ENCODE results near the gene C2orf66. TPM values are rescaled to one million over a fixed set of nuclear protein-coding genes. Genes with fewer than 3 reads are reported as not detected.

C2orf66 gene
- total and polyA plus RNA-seq, 8 donors, result 0.05 TPM; not detected in 7

GRCh38 chr2:196839574-196839973, 30.4 kb upstream of the C2orf66 start:
- DNase-seq, result no peak
- H3K36me3 ChIP-seq, result peaks cover 0 to 52% (median 45%) of the 10 kb centered on the region in 4 donors
- no peak overlapping the region for H3K27ac ChIP-seq
- 87 to 100% (median 98%) methylated on average over 2 of the region's 2 CpGs for WGBS, 5 donors
- no peaks in the 10 kb centered on the region for H3K9me3 ChIP-seq
- intact Hi-C loops (cut with DNase I; ENCODE audit: low total_unique reads), result no loop called here
- TF ChIP-seq CTCF (IDR thresholded peaks at IDR 0.05) (no peak), EP300 (IDR thresholded peaks at IDR 0.05) (no peak), POLR2A (IDR thresholded peaks at IDR 0.05) (no peak), POLR2AphosphoS5 (IDR thresholded peaks at IDR 0.05) (no peak)
- no peaks in the 10 kb centered on the region for H3K27me3 ChIP-seq
- H3K4me3 ChIP-seq, result no peak overlapping the region
- no peaks in the 10 kb centered on the region for H3K4me1 ChIP-seq

- no peak overlapping the region for H3K4me3 ChIP-seq
- no peaks in the 10 kb centered on the region for H3K4me1 ChIP-seq
- H3K36me3 ChIP-seq, result peaks cover 0 to 35% (median 30%) of the 10 kb centered on the region in 4 donors
- TF ChIP-seq EP300 (IDR thresholded peaks at IDR 0.05), result no peak
- TF ChIP-seq CTCF (IDR thresholded peaks at IDR 0.05), result no peak
- TF ChIP-seq POLR2AphosphoS5 (IDR thresholded peaks at IDR 0.05), result no peak
- TF ChIP-seq POLR2A (IDR thresholded peaks at IDR 0.05), result no peak
- H3K27ac ChIP-seq, result no peak overlapping the region
- intact Hi-C loops (cut with DNase I; ENCODE audit: low total_unique reads), result no loop called here
- no peak for DNase-seq
- no peaks in the 10 kb centered on the region for H3K9me3 ChIP-seq
- no peaks in the 10 kb centered on the region for H3K27me3 ChIP-seq
Observed at GRCh38 chr2:196836440-196836839, 27.3 kb upstream of the C2orf66 start.

GRCh38 chr2:196830701-196831100, 21.5 kb upstream of the C2orf66 start:
- no peak for DNase-seq
- intact Hi-C loops (cut with DNase I; ENCODE audit: low total_unique reads), result no loop called here
- WGBS, 5 donors, result 83 to 100% (median 92%) methylated on average over 1 of the region's 1 CpG

GRCh38 chr2:196827356-196827755, 18.2 kb upstream of the C2orf66 start:
- H3K4me1 ChIP-seq, result no peaks in the 10 kb centered on the region
- H3K4me3 ChIP-seq, result no peak overlapping the region
- no peak for DNase-seq
- 64 to 79% (median 69%) methylated on average over 2 of the region's 2 CpGs for WGBS, 5 donors
- intact Hi-C loops (cut with DNase I; ENCODE audit: low total_unique reads), result no loop called here
- no peak overlapping the region for H3K27ac ChIP-seq
- no peak for TF ChIP-seq CTCF (IDR thresholded peaks at IDR 0.05)
- no peak for TF ChIP-seq EP300 (IDR thresholded peaks at IDR 0.05)
- TF ChIP-seq POLR2AphosphoS5 (IDR thresholded peaks at IDR 0.05), result no peak
- no peak for TF ChIP-seq POLR2A (IDR thresholded peaks at IDR 0.05)
- no peaks in the 10 kb centered on the region for H3K27me3 ChIP-seq
- H3K36me3 ChIP-seq, result peaks cover 0 to 4% (median 0%) of the 10 kb centered on the region in 4 donors
- no peaks in the 10 kb centered on the region for H3K9me3 ChIP-seq

More at GRCh38 chr2:196830701-196831100, 21.5 kb upstream of the C2orf66 start:
- TF ChIP-seq CTCF (IDR thresholded peaks at IDR 0.05) (no peak), POLR2AphosphoS5 (IDR thresholded peaks at IDR 0.05) (no peak), EP300 (IDR thresholded peaks at IDR 0.05) (no peak), POLR2A (IDR thresholded peaks at IDR 0.05) (no peak)
- Histone ChIP-seq H3K4me3 (no peak overlapping the region), H3K9me3 (no peaks in the 10 kb centered on the region), H3K4me1 (no peaks in the 10 kb centered on the region), H3K27ac (no peak overlapping the region), H3K27me3 (no peaks in the 10 kb centered on the region), H3K36me3 (peaks cover 0 to 4% (median 0%) of the 10 kb centered on the region in 4 donors)

Data from stomach (tissue), 9 donors.